GM21367 (cell line): Measurements from ENCODE around the gene PKM.

Source experiments
- ATAC-seq: cut with Tn5 transposase; IDR thresholded peaks from one replicate; pipeline ENCODE4 v1.9.1; 2021; ENCODE audit not compliant: unreplicated experiment

The PKM gene

DNA sequence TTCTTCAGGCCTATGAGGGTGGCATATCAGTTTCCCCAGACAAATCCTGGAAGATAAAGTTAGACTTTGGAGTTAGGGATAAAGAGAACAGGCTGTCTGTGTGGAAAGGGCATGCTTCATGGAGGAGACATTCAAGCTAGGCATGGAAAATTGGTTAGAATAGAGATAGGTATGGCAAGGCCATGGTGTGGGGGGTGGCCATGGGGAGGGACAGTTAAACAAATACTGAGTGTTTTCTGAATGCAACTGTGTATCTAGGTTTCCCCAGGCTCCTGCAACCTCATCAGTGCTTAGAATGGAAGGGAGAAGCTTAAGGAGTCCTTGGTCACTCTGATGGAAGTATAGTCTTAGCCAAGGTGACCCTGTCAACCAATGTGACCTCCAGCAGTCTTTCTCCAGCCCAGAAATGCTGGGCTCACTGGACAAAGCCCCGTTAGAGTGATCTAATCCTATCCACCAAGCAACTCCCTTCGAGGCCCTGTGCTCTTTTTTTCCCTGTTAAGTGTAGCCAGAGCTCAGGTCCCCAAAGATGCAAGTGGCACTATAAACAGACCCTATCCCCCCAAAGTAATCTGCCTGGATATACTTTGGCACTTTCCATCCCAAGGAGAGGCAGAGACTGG lies 5.5 kb upstream of the PKM start:
- ATAC-seq: no peak

DNA sequence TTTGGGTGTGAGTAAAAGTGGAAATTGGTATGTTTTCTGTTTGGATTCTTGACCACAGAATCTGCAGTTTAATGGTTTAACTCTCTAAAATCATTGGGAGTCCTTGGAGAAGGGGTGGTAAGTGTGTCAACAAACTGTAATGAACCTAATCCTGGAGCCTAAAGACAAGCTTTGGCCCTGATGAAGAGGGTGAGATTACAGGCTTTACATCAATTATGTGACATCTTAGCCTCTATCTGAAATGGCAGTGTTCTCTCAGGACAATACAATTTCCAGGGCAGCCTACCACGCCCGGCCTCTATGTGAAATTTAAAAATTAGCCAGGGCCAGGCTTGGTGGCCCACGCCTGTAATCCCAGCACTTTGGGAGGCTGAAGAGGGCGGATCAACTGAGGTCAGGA lies 4.3 kb upstream of the PKM start:
- no peak for ATAC-seq

DNA sequence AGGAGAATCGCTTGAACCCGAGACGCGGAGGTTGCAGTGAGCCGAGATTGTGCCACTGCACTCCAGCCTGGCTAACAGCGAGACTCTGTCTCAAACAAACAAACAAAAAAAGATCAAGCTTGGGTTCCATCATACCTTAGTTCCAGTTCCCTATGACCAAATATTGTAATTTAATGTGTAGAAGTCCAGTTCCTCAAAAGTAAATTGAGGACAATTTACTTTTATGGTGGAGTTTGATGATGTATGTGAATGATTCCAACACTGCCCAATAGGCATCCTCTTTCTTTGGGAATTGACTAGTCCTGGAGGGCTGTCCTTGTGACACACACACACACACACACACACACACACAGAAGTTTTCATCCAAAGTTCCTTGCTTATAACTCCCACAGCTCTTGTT lies 2.8 kb upstream of the PKM start:
- no peak for ATAC-seq

DNA sequence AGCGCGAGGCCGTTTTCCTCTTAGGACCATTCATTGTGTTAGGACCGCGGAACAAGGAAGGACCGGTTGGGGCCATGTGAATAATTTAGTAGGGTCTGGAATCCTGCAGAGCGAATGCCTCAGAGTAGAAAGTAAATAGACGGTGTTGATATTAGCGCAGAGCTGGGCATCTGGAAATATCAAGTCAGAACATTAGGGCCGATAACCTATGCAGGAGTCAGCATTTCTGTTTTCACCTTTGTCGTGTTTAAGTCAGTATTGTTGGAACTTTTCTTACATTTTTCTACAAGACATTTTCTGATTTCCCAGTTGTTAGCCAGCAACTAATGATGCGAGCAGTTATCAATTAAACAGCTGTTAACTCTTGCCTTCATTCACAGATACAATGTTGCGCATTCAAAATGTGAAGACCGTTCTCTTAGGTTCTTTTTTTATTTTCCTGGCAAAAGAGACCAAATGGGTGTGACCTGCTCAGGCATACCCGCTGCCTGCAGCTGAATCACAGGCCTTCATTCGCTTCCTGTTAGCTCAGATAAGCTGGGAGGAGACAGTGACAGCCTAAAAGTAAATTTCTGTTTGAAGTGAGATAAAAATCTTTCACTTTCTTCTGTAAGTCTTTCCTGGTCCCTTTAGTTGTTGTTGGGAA lies 966 bp upstream of the PKM start:
- ATAC-seq: no peak

DNA sequence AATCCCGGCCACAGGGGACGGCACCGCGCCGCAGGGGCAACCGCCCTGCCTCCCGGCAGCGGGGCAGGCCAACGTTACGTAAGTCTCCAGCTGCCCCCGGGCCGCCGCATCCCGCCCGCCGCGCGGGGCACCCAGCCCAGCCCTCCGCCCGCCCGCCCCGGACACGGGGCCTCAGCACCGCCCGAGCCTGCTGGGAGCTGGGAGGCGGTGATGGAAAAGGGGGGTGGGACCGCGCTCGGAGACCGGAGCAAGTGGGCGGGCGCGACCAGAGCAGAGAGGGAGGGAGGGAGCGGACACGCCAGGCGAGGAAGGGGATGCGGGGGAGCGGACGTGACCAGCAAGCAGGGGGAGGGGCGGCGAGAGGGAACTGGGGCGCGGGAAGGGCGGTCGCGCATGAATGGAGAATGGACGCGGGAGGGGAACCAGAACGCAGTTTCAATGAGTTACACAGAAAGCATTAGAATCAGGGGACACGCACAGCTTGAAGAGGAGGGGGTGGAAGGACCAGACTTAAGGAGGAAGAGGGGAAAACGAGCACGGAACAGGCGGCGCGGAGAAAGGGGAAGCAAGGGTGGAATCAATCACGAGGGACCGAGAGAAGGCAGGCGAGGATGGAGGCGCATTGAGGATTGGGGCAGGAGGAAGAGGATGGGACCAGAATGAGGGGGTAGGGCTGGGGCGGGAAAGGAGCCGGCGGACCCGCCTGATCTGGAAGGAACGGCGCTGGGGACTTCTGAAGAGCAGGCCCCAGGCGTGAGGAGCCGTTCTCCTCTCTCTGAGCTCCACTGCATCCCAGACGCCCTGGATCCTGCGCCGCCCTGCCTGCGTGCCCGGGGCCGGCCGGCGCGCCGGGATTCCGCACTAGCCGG lies 559 bp downstream of the PKM start:
- no peak for ATAC-seq

DNA sequence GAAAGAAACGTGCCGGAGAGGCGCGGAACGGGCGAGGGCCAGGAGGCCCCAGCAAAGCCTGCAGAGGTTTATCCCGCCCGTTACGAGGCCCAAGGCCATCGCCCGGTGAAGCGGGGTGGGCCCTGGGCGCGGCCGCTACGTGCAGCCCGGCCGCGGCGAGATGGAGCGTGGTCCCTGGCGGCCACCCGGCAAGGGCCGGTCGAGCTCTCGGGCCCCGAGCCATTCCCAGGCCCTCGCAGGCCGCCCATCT lies 1.1 kb downstream of the PKM start:
- ATAC-seq: no peak

DNA sequence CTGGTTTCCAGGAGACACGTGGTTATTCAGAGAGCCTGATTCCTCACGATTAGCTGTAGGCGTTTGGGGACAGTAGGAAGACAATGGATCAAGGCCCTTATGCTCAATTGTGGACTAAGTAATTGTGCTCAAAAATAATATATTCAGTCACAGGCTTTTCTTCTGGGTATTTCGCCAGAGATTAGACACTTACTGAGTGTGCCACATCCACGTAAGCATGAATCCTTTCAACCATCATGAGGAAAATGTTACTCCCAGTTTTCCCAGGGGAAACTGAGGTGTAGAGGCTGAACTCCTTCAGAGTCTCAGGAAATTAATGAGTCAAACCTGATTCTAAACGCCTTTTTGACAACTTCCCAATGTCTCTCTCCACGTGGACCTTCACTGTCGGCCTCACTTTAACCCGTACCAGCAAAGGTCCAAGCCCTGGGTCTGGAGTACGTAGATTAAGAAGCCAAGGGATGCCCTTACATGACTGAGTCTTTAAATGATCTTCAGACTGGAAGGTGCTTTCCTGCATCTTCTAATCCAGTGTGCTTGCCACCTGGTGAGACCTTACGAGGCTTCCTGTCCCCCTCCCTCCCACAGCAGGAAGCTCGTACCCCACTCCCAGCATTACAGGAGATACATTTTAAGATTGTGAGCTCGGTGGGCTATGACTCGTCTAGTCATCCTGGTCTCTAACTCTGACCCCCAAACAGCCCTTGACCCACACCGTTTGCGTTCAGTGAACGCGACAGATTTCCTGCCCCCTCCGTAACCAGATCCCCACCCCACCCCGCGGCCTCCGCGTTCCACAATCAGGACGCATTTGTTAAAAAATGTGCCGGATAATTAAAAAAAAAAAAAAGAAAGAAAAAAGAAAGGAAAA lies 1.7 kb downstream of the PKM start:
- no peak for ATAC-seq

DNA sequence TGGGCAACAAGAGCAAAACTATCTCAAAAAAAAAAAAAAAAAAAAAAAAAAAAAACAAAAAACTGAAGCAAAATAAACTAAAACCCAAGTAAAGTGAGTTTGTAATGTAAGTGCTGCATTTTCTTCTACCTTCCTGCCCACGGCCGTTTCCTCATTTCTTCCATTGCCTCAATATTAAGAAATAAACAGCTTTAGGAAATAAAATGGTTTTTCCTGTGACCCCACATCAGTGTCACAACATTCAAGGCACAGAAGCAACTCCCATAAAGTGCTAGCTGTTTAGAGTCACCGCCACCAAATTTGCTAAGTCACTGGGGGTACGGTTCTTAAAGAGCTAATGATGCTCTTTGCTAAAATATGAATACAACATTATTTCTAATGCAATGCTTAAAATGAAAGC lies 3.3 kb downstream of the PKM start:
- no peak for ATAC-seq

DNA sequence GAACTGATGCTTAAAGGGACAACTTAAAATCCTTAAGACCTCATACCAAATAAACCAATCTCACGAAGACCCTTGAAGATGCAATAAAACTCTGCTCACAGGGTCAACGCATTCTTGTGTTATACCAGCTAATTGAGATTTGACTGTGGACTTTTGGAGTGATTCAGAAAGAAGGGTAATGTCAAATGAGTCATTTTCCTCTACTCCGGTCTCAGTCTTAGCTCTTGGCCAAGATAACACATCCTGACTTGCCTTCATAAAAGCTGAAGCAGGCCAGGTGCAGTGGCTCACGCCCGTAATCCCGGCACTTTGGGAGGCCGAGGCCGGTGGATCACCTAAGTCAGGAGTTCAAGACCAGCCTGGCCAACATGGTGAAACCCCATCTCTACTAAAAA lies 3.8 kb downstream of the PKM start:
- no peak for ATAC-seq

DNA sequence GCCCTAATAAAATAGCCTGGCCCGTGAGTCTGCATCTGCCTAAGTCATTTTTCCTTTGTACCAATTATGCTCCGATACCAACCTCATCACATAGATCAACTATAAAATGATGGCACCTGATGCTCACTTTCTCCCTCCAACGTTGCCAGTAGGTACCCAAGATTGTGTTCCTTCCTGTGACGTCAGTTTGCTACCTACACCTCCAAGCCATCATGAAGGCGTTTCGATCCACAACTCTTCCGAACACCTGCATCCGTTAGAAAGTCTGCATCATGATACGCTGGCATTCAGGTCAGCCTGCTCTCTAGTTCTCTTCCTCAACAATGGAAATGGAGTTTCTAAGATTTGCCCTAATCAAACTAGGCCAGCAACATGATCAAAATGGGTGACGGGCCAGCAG lies 7.7 kb downstream of the PKM start:
- no peak for ATAC-seq

DNA sequence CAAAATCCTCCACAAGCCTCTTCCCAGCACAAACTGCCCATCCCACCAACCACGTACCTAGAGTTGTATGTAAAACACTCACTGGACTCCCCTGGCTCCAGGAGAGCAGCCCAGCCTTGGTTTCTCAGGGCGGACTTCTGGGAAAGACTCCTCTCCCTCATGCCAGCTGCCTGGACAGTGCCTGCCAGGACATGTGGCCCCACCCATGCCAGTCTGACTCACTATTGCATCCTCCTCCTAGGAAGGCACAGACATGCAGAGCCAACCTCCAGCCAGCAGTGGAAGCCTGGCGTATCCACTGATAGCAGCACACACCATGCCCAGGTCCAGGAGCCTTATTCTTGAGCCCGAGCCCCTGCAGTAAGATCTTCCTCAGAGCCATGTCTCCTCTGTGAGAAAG lies 8.6 kb downstream of the PKM start:
- no peak for ATAC-seq

DNA sequence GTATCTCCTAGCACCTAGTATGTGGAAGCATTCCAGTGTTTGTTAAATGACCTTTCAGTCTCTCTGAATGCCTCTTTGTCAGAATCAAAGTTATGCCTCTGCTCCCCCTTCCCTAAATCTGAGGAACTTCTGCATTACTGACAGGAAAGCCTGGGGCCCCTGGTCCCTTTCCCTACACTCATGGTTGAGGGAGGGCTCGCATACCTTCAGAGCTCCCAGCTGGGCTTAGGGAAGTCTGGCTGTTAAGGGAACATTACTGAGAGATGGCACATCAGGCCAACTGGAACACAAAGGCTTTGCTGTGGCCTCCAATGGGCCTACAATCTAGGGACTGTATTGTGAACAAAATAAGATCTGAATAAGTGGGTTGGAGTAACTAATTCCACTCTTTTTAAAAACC lies 10.3 kb downstream of the PKM start:
- no peak for ATAC-seq

DNA sequence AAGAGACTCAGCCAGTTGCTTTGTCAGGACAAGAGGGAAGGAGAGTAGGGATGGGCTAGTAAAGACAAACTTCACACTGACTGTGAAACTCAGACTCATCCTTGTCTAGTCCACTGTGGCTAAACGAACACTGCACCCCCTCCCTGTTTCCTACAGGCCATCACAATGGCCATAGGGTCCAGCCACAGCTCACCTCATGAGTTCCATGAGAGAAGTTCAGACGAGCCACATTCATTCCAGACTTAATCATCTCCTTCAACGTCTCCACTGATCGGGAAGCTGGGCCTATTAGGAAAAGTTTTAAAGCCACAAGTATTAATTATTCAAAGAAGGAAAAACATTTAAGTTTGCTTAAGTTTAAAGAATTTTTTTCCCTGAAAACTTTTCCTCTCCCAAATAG lies 13.8 kb downstream of the PKM start:
- ATAC-seq: no peak

DNA sequence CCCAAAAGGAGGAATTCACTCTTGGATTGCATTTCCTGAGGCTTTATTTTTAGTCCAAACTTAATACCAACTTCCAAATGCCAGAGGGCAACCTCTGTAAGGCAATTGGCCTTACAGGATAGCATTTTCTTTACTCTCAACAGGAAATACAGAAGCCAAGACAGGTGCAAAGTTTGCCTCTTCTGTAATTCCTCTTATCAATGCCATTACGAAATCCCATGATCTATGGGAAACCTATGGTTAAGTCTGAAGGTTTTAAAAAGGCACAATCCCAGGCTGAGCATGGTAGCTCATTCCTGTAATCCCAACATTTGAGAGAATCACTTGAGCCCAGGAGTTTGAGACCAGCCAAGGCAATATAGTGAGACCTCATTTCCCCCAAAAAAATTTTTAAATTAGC lies 14.9 kb downstream of the PKM start:
- ATAC-seq: no peak

DNA sequence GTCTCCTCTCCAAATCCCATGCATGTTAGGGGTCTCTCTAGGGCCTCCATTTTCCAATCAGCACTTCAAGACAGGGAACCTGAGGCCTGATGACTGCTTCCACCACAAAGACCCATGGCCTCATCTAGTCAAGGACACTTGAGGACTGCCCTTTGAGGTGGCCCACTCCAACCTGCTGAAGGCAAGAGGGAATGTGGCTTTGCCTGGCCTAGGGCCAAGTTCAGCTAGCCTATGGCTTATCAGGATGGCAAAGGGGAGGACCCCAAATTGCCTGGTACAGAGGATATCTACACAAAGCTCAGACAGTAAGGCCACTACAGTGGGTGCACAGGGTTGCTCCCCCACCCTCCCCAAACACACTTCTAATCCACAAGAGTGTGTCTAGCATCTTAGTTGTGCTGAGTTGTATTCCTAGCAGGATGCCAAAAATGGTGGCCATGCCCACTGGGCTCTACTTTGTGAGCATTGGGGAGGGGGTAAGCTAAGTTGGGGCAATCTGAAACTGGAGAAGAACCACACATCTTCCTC lies 23.4 kb downstream of the PKM start:
- no peak for ATAC-seq

DNA sequence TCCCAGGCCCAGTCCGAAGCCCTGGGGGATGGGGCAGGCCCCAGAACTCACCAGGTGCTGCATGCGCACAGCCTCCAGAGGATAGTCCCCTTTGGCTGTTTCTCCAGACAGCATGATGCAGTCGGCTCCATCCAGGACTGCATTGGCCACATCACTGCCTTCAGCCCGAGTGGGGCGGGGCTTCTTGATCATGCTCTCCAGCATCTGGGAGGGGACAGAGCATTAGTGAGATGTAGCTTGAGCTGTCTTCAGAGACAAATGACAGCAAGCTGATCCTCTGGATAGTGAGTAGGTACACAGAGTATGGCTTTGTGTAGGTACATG lies 24.4 kb downstream of the PKM start:
- no peak for ATAC-seq

DNA sequence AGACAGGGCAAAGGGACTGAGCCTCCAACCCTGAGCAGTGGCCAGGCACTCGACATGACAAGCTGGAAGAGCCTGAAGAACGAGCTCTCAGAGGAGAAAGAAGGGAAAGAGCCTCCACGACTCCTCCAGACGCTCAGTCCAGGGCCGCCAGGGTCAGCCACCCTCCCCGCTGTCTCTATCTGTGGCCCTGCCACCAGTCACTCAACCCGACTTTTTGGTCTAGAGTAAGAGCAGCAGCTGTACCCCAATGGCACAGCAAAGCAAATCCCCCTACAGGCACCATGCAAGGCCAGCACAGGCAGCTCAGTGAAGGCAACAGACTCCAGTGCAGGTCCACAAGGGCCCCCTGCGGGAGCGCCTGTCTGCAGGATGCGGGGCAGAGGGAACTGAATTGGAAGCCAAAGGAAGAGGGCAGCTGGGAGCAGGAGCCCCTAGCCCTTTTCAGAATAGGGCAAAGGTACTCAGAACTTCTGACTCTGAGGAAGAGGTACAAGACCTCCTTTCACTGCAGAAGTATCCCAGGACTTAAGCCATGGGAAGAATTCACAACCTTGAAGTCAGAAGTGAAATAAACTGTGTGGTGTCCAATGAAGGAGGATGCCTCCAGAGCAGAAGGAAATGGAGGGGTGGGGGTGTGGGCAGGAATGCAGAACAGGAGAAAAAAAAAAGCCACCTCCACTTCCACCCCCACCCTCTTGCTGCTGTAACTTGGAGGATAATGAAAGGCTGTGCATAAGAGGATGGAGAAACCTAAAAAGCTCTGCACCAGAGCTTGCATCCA lies 24.9 kb downstream of the PKM start:
- no peak for ATAC-seq

DNA sequence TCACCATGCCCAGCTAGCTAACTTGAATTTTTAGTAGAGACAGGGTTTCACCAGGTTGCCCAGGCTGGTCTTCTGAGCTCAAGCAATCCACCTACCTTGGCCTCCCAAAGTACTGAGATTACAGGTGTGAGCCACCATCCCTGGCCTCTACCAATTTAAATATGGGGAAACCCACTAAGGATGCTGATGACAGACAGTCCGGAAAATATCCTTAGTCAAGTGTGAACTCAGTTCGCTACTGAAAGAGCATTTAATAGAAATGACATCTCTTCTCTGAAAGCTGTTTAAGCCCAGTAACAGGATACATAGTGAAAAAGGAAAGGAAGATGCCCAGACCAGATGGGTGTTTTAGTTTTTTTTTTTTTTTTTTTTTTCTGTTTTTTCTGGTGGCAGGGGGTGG lies 25.7 kb downstream of the PKM start:
- no peak for ATAC-seq

DNA sequence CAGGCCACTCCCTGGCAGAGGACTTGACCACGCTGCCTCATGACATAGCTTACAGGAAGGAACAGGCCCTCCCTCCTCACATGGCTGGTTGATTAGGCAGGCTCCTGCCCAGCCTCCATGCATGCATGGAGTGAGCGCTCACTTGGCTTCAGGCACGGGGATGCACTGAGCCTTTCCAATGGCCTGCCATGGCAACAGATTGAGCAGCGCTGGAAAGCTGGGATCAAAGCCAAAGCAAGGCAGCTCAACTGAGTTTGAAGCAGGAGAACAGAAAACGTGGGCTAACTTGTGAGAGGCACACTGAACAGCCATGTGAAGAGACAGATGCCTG lies 27.5 kb downstream of the PKM start:
- no peak for ATAC-seq

DNA sequence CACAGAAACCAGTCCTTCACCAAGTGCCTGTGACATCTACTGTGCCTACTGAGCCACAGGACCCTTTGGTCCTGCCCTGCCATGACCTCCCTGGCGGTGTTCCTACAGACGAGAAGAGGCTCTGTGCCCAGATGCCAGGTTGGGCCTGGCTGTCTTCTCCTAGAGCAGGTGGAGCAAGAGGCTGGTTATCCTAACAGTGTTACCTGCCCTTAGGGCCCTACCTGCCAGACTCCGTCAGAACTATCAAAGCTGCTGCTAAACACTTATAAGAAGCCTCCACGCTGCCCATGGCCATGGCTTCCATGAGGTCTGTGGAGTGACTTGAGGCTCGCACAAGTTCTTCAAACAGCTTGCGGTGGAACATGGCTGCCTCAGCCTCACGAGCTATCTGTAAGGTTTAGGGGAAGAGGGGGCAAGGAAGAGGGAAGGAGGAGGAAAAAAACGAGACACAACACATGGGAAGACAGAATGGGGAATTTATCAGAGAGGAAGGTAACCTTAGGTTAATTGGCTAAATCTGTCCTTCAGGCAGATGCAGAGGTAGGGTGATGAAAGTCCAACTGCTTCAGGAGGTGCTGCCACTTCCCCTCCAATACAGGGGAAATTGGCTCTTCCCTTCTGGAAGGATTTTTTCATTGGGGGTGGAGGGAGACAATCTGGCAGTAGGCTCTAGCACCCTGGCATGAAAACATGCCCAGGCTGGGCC lies 28.0 kb downstream of the PKM start:
- ATAC-seq: no peak
